ENCODE data around the gene WNT9B. TPM values are rescaled to one million over a fixed set of nuclear protein-coding genes. Genes with fewer than 3 reads are reported as not detected.

WNT9B gene
- total RNA-seq, 1 experiment from 2014 or later, result not detected

GRCh38 chr17:46916211-46916610 lies 64.8 kb downstream of the WNT9B start:
- Histone ChIP-seq H3K27ac (ENCODE audit: low read length) (no peak overlapping the region), H3K27me3 (ENCODE audit: control insufficient read depth, insufficient read depth, low read length) (no peaks in the 10 kb centered on the region), H3K4me3 (ENCODE audit: low read depth in 2 of 2, low read length in 2 of 2) (no peak overlapping the region), H3K4me1 (ENCODE audit: control insufficient read depth, insufficient read depth, low read length) (no peaks in the 10 kb centered on the region), H3K9me3 (ENCODE audit: control insufficient read depth, insufficient read depth, low read depth, low read length) (no peaks in the 10 kb centered on the region), H3K36me3 (ENCODE audit: control insufficient read depth, insufficient read depth, low read length) (no peaks in the 10 kb centered on the region)
- CTCF ChIA-PET, result no interaction called here
- DNase-seq (ENCODE audit: low read depth, low spot score), result no peak
- in situ Hi-C loops (cut with HindIII; ENCODE audit: low pct_unique_long_range_greater_than_20kb, low sequenced_read_pairs), result no loop called here
- no peak for ATAC-seq
- TF ChIP-seq POLR2AphosphoS5 (IDR thresholded peaks at IDR 0.05; ENCODE audit: low read depth, low read length), result no peak
- no peak for TF ChIP-seq TCF7L2 (IDR thresholded peaks at IDR 0.05; ENCODE audit: low read depth, low read length)
- no peak for TF ChIP-seq SIN3A (IDR thresholded peaks at IDR 0.05; ENCODE audit: borderline replicate concordance, insufficient read depth, low read depth, low read length)
- TF ChIP-seq REST (IDR thresholded peaks at IDR 0.05; ENCODE audit: insufficient read depth in 1 of 2, low read depth in 2 of 2, low read length in 1 of 2), result no peak
- TF ChIP-seq CTCF (IDR thresholded peaks at IDR 0.05), result no peak
- BruUV-seq (replicated peaks), result no TSS peak
- intact Hi-C loops (cut with micrococcal nuclease; ENCODE audit: unreplicated experiment), result no loop called here
- POLR2A ChIA-PET, result no interaction called here

GRCh38 chr17:46916623-46917022 lies 65.2 kb downstream of the WNT9B start:
- BruUV-seq (replicated peaks), result no TSS peak
- H3K4me3 ChIP-seq (ENCODE audit: low read depth in 2 of 2, low read length in 2 of 2), result no peak overlapping the region
- no peaks in the 10 kb centered on the region for H3K36me3 ChIP-seq (ENCODE audit: control insufficient read depth, insufficient read depth, low read length)
- no peaks in the 10 kb centered on the region for H3K9me3 ChIP-seq (ENCODE audit: control insufficient read depth, insufficient read depth, low read depth, low read length)
- TF ChIP-seq TCF7L2 (IDR thresholded peaks at IDR 0.05; ENCODE audit: low read depth, low read length), result no peak
- TF ChIP-seq REST (IDR thresholded peaks at IDR 0.05; ENCODE audit: insufficient read depth in 1 of 2, low read depth in 2 of 2, low read length in 1 of 2), result no peak
- TF ChIP-seq CTCF (IDR thresholded peaks at IDR 0.05), result no peak
- no peak for TF ChIP-seq POLR2AphosphoS5 (IDR thresholded peaks at IDR 0.05; ENCODE audit: low read depth, low read length)
- no peak for TF ChIP-seq SIN3A (IDR thresholded peaks at IDR 0.05; ENCODE audit: borderline replicate concordance, insufficient read depth, low read depth, low read length)
- ChIA-PET POLR2A (no interaction called here), CTCF (no interaction called here)
- ATAC-seq (no peak), DNase-seq (ENCODE audit: low read depth, low spot score) (no peak)
- intact Hi-C loops (cut with micrococcal nuclease; ENCODE audit: unreplicated experiment), result no loop called here
- no peaks in the 10 kb centered on the region for H3K27me3 ChIP-seq (ENCODE audit: control insufficient read depth, insufficient read depth, low read length)
- no peak overlapping the region for H3K27ac ChIP-seq (ENCODE audit: low read length)
- in situ Hi-C loops (cut with HindIII; ENCODE audit: low pct_unique_long_range_greater_than_20kb, low sequenced_read_pairs), result no loop called here
- no peaks in the 10 kb centered on the region for H3K4me1 ChIP-seq (ENCODE audit: control insufficient read depth, insufficient read depth, low read length)

Data from Panc1 (cell line).